HAP-1 (cell line): ENCODE results near the gene GGN.

Source experiments
- DNase-seq, 2 experiments: peaks; one replicate each; pipeline ENCODE4 v3.0.0-alpha.2; 2016 to 2020; ENCODE audit warnings: low spot score in 2 of 2
- H3K27me3 ChIP-seq: fragments of 250-450 bp; sonication (Bioruptor Pico); 2 replicates; pipeline ENCODE4 v1.5.1; 2020; ENCODE audit warnings: low read depth, mild to moderate bottlenecking, moderate library complexity
- H3K36me3 ChIP-seq: fragments of 250-450 bp; sonication (Bioruptor Pico); replicated peaks from 2 replicates; pipeline ENCODE4 v1.5.1; 2020; ENCODE audit warnings: mild to moderate bottlenecking
- H3K4me1 ChIP-seq: fragments of 250-450 bp; sonication (Bioruptor Pico); 2 replicates; pipeline ENCODE4 v1.5.1; 2020; ENCODE audit warnings: mild to moderate bottlenecking
- H3K4me3 ChIP-seq: fragments of 250-450 bp; sonication (Bioruptor Pico); 2 replicates; pipeline ENCODE4 v1.5.1; 2020; ENCODE audit warnings: mild to moderate bottlenecking, moderate library complexity
- H3K9me3 ChIP-seq: fragments of 250-450 bp; sonication (Bioruptor Pico); 2 replicates; pipeline ENCODE4 v1.5.1; 2020; ENCODE audit warnings: mild to moderate bottlenecking, moderate library complexity
- in situ Hi-C: fragments of 300-500 bp; cut with MboI; formaldehyde crosslinking; loops from 3 replicates; pipeline ENCODE4 v1.14.3; 2020; ENCODE audit warnings: low sequenced_read_pairs, inconsistent platforms, mixed read lengths

GGN gene

GRCh38 chr19:38388349-38389100, 691 bp upstream of the GGN start, which contains the start of gene SPRED3:
SPRED3 (plus strand) TSS chr19:38388697; CDS start chr19:38390303, 1,606 bp downstream.
- DNase-seq: peak in 1 of 2 experiments; percentile 76
- H3K4me1 ChIP-seq: peaks cover 6% of the 10 kb centered on the region
- H3K4me3 ChIP-seq: peak within 1 kb of the TSS; percentile 44
- no peaks in the 10 kb centered on the region for H3K27me3 ChIP-seq
- H3K36me3 ChIP-seq: peaks cover 3% of the 10 kb centered on the region
- no peaks in the 10 kb centered on the region for H3K9me3 ChIP-seq
- in situ Hi-C loops: no loop called here

DNA sequence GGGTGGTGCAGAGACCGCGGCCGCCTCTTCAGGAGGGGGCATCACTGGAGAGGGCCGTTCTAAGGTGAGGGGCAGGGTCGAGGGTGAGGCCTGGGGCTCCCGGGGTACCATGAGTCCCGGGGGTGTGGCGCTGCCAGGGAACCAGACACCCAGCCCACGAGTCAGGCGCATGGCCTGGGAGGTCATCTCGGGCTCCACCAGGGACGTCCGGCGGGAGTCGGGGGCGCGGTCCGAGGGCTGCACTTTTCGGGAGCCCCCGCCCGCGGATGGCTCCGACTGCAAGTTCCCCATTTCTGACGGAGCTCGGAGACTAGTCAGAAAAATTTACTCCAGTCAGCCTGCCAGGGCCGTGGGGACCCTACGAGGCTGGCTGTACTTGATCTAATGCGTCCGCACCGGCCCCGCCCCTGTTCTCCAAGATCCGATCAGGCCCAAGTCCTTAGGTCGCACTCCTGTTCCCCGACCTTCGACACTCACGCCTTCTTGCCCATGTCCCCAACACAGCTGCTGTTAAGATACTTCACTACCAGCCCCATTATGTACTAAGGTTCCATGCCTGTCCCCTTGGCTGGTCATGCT, 774 bp downstream of the GGN start:
- peaks cover 6% of the 10 kb centered on the region for H3K4me1 ChIP-seq
- DNase-seq: no peak
- H3K36me3 ChIP-seq: peaks cover 16% of the 10 kb centered on the region
- H3K27me3 ChIP-seq: no peaks in the 10 kb centered on the region
- H3K4me3 ChIP-seq: peak overlapping the region; percentile 44
- no peaks in the 10 kb centered on the region for H3K9me3 ChIP-seq
- in situ Hi-C loops: no loop called here

GRCh38 chr19:38386300-38386970, 1.4 kb downstream of the GGN start:
- no peak overlapping the region for H3K4me3 ChIP-seq
- peaks cover 22% of the 10 kb centered on the region for H3K36me3 ChIP-seq
- peaks cover 6% of the 10 kb centered on the region for H3K4me1 ChIP-seq
- H3K27me3 ChIP-seq: no peaks in the 10 kb centered on the region
- H3K9me3 ChIP-seq: no peaks in the 10 kb centered on the region
- peak in 1 of 2 experiments; percentile 32 for DNase-seq
- in situ Hi-C loops: no loop called here

DNA sequence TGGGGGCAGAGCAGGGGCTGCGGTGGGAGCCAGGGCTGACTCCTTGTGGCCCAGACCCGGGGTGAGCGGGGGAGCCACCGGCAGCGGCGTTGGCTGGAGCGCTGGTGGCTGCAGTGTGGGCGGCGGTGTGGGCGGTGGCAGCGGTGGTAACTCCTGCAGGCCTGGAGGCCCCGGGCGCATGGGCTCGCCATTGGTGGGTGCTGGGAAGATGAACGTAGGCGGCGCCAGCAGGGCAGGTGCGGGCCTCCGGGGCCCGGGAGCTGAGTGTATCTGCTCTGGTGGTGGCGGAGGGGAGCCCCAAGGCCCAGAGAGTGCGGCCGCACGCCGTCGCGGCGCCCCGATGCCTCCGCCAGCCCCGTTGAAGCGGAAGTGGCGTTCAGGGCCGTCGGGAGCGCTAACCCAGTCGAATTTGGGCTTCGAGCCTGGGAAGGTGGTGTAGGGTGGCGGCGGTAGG, 2.0 kb downstream of the GGN start:
- peaks cover 6% of the 10 kb centered on the region for H3K4me1 ChIP-seq
- H3K27me3 ChIP-seq: no peaks in the 10 kb centered on the region
- H3K9me3 ChIP-seq: no peaks in the 10 kb centered on the region
- no peak for DNase-seq
- peaks cover 28% of the 10 kb centered on the region for H3K36me3 ChIP-seq
- H3K4me3 ChIP-seq: no peak overlapping the region
- in situ Hi-C loops: no loop called here

DNA sequence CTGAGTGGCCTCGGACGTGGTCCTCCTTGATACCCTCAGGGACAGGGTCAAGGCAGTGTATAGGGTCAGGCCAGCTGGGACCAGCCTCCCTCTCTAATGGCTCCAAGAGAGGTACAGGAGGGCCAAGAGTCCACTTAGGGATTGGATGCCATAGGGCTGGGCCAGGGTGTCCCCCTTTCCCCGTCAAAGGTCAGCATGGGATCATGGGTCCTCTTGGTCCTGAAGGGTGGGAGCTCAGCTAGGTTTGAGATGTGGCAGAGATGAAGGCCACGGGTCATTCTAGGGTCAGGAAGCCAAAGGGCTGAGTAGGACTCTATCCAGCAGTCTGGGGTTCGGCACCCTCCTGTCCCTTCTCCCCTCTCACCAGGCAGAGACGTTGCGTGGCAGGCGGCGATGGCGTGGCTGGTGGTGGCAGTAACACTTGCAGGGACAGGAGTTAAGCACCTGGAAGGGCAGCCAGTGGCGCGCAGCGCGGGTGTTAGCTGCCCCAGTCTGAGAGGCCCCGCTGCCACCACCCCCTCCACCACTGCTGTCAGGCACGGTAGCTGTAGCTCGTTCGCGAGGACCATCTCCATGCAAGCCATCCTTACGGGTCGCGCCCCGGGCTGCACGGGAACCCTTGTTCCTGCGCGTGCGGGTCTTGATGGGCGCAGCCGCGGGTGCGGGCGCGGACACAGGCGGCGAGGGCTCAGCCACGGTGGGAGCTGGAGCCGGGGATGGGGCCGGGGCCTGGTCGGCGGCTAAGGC, 2.6 kb downstream of the GGN start:
- H3K9me3 ChIP-seq: no peaks in the 10 kb centered on the region
- no peak for DNase-seq
- in situ Hi-C loops: no loop called here
- H3K36me3 ChIP-seq: peaks cover 32% of the 10 kb centered on the region
- H3K4me1 ChIP-seq: peaks cover 6% of the 10 kb centered on the region
- H3K27me3 ChIP-seq: no peaks in the 10 kb centered on the region
- H3K4me3 ChIP-seq: no peak overlapping the region

DNA sequence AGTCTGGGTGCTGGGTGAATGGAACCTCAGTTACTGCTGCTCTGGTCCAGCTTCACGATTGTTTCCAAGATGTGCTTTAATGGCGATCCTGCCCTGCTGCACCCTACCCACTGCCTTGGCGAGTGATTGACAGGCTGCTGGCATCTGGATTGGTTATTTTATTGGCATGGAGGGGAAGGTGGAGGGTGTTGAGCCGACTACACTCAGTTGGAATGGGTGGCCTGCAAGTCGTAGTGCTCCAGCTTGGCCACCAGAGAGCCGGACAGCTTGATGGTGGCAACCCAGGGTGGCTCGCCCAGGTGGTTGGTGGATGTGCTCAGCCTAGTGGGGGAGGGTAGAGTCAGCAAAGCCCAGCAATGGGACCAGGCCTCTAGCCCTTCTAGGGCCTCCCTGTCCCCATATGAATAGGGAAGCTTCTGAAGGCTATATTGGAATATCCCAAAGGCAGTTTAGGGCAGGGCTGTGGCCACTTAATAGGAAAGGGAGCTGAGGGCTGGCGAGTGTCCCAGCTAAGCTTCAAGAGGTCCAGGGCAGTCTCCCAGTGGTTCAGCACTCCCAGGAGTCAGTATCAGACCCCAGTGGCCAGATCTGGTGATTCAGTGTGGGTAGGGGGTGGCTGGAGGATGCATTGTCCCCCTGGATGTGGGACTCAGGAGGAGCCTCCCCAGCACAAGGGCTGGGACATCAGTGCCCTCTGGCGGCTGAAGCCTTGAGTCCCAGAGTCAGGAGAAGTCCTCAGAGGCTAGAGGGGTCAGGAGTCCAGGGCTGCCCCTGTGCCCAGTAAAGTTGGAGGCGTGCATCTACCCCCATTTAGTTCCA, 3.4 kb downstream of the GGN start:
- peaks cover 40% of the 10 kb centered on the region for H3K36me3 ChIP-seq
- peak in 1 of 2 experiments; percentile 29 for DNase-seq
- no peaks in the 10 kb centered on the region for H3K9me3 ChIP-seq
- in situ Hi-C loops: no loop called here
- no peak overlapping the region for H3K4me3 ChIP-seq
- H3K27me3 ChIP-seq: no peaks in the 10 kb centered on the region
- peaks cover 6% of the 10 kb centered on the region for H3K4me1 ChIP-seq

- Histone ChIP-seq H3K4me3 (no peak overlapping the region), H3K27me3 (no peaks in the 10 kb centered on the region), H3K36me3 (peaks cover 47% of the 10 kb centered on the region), H3K9me3 (no peaks in the 10 kb centered on the region), H3K4me1 (peaks cover 6% of the 10 kb centered on the region)
- in situ Hi-C loops: no loop called here
- DNase-seq: no peak
Observed at GRCh38 chr19:38383743-38384142, 4.1 kb downstream of the GGN start.

- in situ Hi-C loops: no loop called here
- no peaks in the 10 kb centered on the region for H3K9me3 ChIP-seq
- H3K27me3 ChIP-seq: no peaks in the 10 kb centered on the region
- H3K4me3 ChIP-seq: no peak overlapping the region
- peaks cover 6% of the 10 kb centered on the region for H3K4me1 ChIP-seq
- peaks cover 48% of the 10 kb centered on the region for H3K36me3 ChIP-seq
- DNase-seq: no peak
Observed at GRCh38 chr19:38383184-38383583, 4.7 kb downstream of the GGN start.

GRCh38 chr19:38381138-38381537, 6.7 kb downstream of the GGN start:
- H3K4me1 ChIP-seq: peaks cover 2% of the 10 kb centered on the region; the same call in 1 of the 2 replicates
- no peak for DNase-seq
- H3K9me3 ChIP-seq: no peaks in the 10 kb centered on the region
- in situ Hi-C loops: no loop called here
- peaks cover 66% of the 10 kb centered on the region for H3K36me3 ChIP-seq
- no peaks in the 10 kb centered on the region for H3K27me3 ChIP-seq
- H3K4me3 ChIP-seq: no peak overlapping the region

GRCh38 chr19:38378866-38379265, 9.0 kb downstream of the GGN start:
- no peaks in the 10 kb centered on the region for H3K9me3 ChIP-seq
- H3K36me3 ChIP-seq: peaks cover 68% of the 10 kb centered on the region
- peaks cover 3% of the 10 kb centered on the region for H3K4me1 ChIP-seq
- no peak for DNase-seq
- in situ Hi-C loops: no loop called here
- H3K27me3 ChIP-seq: no peaks in the 10 kb centered on the region
- no peak overlapping the region for H3K4me3 ChIP-seq

GRCh38 chr19:38377052-38377451, 10.8 kb downstream of the GGN start:
- in situ Hi-C loops: no loop called here
- Histone ChIP-seq H3K9me3 (no peaks in the 10 kb centered on the region), H3K4me3 (no peak overlapping the region), H3K36me3 (peaks cover 52% of the 10 kb centered on the region), H3K4me1 (peaks cover 3% of the 10 kb centered on the region), H3K27me3 (no peaks in the 10 kb centered on the region)
- DNase-seq: no peak

DNA sequence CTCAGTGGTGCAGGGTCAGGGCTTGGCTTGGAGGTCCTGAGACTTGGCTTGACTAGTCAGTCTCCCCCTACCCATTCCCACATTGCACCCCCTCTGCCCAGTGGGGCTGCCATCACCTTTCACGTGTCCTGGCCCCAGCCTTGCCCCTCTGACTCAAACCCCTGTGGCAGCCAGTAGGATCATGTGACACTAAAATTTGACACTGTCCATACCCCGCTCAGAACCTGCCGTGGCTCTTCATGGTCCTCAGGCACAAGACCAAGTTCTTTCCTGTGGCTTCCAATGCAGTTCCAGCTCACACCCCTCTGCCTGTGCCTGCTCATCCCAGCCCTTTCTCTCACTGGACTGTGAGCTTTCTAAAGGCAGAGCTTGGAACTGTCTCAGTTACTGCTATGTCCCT, 11.3 kb downstream of the GGN start:
- H3K4me1 ChIP-seq: peaks cover 3% of the 10 kb centered on the region
- no peaks in the 10 kb centered on the region for H3K9me3 ChIP-seq
- no peak for DNase-seq
- H3K4me3 ChIP-seq: peak overlapping the region; percentile 96; the same call in 1 of the 2 replicates
- no peaks in the 10 kb centered on the region for H3K27me3 ChIP-seq
- peaks cover 47% of the 10 kb centered on the region for H3K36me3 ChIP-seq
- in situ Hi-C loops: no loop called here

DNA sequence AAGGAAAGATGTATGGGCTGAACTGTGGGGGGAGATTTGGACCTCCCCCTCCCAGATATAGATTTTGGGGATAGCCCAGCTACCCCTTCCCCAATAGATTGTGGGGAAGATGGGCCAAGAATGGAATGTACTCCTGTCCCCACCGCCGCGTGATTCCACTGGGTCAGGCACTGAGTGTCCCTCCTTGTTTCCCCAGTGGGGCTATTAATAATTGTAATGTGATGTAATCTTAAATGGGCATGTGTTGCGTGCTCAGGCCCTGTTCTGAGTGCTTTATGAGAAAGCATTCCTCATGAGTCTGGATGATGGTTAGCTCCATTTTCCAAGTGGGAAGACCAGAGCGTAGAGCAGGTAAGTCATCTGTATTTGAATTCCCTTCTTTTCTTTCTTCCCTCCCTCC, 12.1 kb downstream of the GGN start:
- DNase-seq: no peak
- H3K9me3 ChIP-seq: no peaks in the 10 kb centered on the region
- peaks cover 3% of the 10 kb centered on the region for H3K4me1 ChIP-seq
- H3K27me3 ChIP-seq: no peaks in the 10 kb centered on the region
- in situ Hi-C loops: no loop called here
- H3K36me3 ChIP-seq: peaks cover 39% of the 10 kb centered on the region
- H3K4me3 ChIP-seq: peak overlapping the region; percentile 96
